HEK293 (cell line): ENCODE measurements around the gene KCTD17.

Source experiments
- CTCF ChIP-seq: fragments of 450-650 bp; formaldehyde crosslinking; IDR thresholded peaks from 2 replicates; pipeline ENCODE4 v1.5.1; 2016; ENCODE audit warnings: missing biosample characterization, missing genetic modification characterization
- MYNN ChIP-seq: fragments of 450-650 bp; formaldehyde crosslinking; IDR thresholded peaks from 2 replicates; pipeline ENCODE4 v1.5.1; 2016; ENCODE audit warnings: missing biosample characterization, missing genetic modification characterization, borderline replicate concordance
- ZNF549 ChIP-seq: fragments of 450-650 bp; IDR thresholded peaks from 2 replicates; pipeline ENCODE4 v1.5.1; 2018; ENCODE audit warnings: missing biosample characterization, missing genetic modification characterization, mild to moderate bottlenecking, inconsistent platforms, moderate library complexity

GRCh38 chr22:37032134-37032534 is 19.4 kb upstream of the KCTD17 start:
- TF ChIP-seq ZNF549 (tag by site-specific recombination) (no peak), CTCF (tag by site-specific recombination) (no peak), MYNN (tag by site-specific recombination) (no peak)
